ENCODE results near the gene IQSEC3. TPM values are rescaled to one million over a fixed set of nuclear protein-coding genes. Genes with fewer than 3 reads are reported as not detected.

Gene IQSEC3
- total RNA-seq, 1 experiment from 2014 or later = not detected

- in situ Hi-C loops (cut with HindIII; ENCODE audit: low pct_unique_long_range_greater_than_20kb, low sequenced_read_pairs) = no loop called here
Measured at GRCh38 chr12:182381-182892, 115.9 kb downstream of the IQSEC3 start.

GRCh38 chr12:184811-185575 lies 118.4 kb downstream of the IQSEC3 start:
- no peak for DNase-seq (ENCODE audit: low read depth, low spot score)
- Histone ChIP-seq H3K9me3 (ENCODE audit: control insufficient read depth, insufficient read depth, low read depth, low read length) (no peaks in the 10 kb centered on the region), H3K4me3 (ENCODE audit: low read depth in 2 of 2, low read length in 2 of 2) (no peak overlapping the region), H3K27ac (ENCODE audit: low read length) (no peak overlapping the region), H3K27me3 (ENCODE audit: control insufficient read depth, insufficient read depth, low read length) (no peaks in the 10 kb centered on the region), H3K4me1 (ENCODE audit: control insufficient read depth, insufficient read depth, low read length) (no peaks in the 10 kb centered on the region), H3K36me3 (ENCODE audit: control insufficient read depth, insufficient read depth, low read length) (no peaks in the 10 kb centered on the region)
- BruUV-seq (replicated peaks) = no TSS peak
- in situ Hi-C loops (cut with HindIII; ENCODE audit: low pct_unique_long_range_greater_than_20kb, low sequenced_read_pairs) = no loop called here
- ChIA-PET POLR2A (no interaction called here), CTCF (no interaction called here)
- intact Hi-C loops (cut with micrococcal nuclease; ENCODE audit: unreplicated experiment) = no loop called here
- TF ChIP-seq CTCF (IDR thresholded peaks at IDR 0.05) (no peak), TCF7L2 (IDR thresholded peaks at IDR 0.05; ENCODE audit: low read depth, low read length) (no peak), POLR2AphosphoS5 (IDR thresholded peaks at IDR 0.05; ENCODE audit: low read depth, low read length) (no peak), REST (IDR thresholded peaks at IDR 0.05; ENCODE audit: insufficient read depth in 1 of 2, low read depth in 2 of 2, low read length in 1 of 2) (no peak), SIN3A (IDR thresholded peaks at IDR 0.05; ENCODE audit: borderline replicate concordance, insufficient read depth, low read depth, low read length) (no peak)
- ATAC-seq = no peak

More at GRCh38 chr12:182381-182892, 115.9 kb downstream of the IQSEC3 start:
- no peaks in the 10 kb centered on the region for H3K27me3 ChIP-seq (ENCODE audit: control insufficient read depth, insufficient read depth, low read length)
- ATAC-seq (peak; percentile 85), DNase-seq (ENCODE audit: low read depth, low spot score) (peak; percentile 10)
- TF ChIP-seq REST (IDR thresholded peaks at IDR 0.05; ENCODE audit: insufficient read depth in 1 of 2, low read depth in 2 of 2, low read length in 1 of 2) = no peak
- TF ChIP-seq CTCF (IDR thresholded peaks at IDR 0.05) = no peak
- TF ChIP-seq TCF7L2 (IDR thresholded peaks at IDR 0.05; ENCODE audit: low read depth, low read length) = no peak
- no peak for TF ChIP-seq POLR2AphosphoS5 (IDR thresholded peaks at IDR 0.05; ENCODE audit: low read depth, low read length)
- TF ChIP-seq SIN3A (IDR thresholded peaks at IDR 0.05; ENCODE audit: borderline replicate concordance, insufficient read depth, low read depth, low read length) = no peak
- POLR2A ChIA-PET = no interaction called here
- BruUV-seq (replicated peaks) = no TSS peak
- intact Hi-C loops (cut with micrococcal nuclease; ENCODE audit: unreplicated experiment) = no loop called here
- H3K4me3 ChIP-seq (ENCODE audit: low read depth in 2 of 2, low read length in 2 of 2) = no peak overlapping the region
- no peak overlapping the region for H3K27ac ChIP-seq (ENCODE audit: low read length)
- H3K36me3 ChIP-seq (ENCODE audit: control insufficient read depth, insufficient read depth, low read length) = no peaks in the 10 kb centered on the region
- CTCF ChIA-PET = no interaction called here
- no peaks in the 10 kb centered on the region for H3K9me3 ChIP-seq (ENCODE audit: control insufficient read depth, insufficient read depth, low read depth, low read length)
- no peaks in the 10 kb centered on the region; the same call in 1 of the 2 replicates for H3K4me1 ChIP-seq (ENCODE audit: control insufficient read depth, insufficient read depth, low read length)
